HG02571 (cell line): ENCODE results near the gene DOCK8.

Experiments
- ATAC-seq: cut with Tn5 transposase; IDR thresholded peaks from one replicate; pipeline ENCODE4 v1.9.1; 2021; ENCODE audit warnings: mild to moderate bottlenecking, moderate library complexity; ENCODE audit not compliant: unreplicated experiment

The DOCK8 gene

DNA sequence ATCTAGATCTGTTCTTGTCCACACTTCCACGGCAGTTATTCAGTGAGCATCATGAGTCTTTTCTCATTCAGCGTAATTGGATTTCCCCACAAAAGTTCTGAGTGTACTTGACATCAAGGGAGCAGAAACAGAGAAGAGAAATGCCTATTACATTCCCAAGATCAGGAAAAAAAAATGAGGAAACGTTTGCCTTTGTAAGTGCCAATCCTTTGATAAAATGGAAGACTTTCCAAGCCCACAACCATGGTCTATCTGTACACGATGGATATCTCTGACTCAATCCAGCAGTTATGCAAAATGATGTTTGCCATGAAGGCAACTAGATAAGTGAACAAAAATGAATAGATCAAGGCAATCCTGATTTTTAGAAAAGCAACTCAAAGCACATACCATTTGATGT is 235.9 kb downstream of the DOCK8 start:
- no peak for ATAC-seq

DNA sequence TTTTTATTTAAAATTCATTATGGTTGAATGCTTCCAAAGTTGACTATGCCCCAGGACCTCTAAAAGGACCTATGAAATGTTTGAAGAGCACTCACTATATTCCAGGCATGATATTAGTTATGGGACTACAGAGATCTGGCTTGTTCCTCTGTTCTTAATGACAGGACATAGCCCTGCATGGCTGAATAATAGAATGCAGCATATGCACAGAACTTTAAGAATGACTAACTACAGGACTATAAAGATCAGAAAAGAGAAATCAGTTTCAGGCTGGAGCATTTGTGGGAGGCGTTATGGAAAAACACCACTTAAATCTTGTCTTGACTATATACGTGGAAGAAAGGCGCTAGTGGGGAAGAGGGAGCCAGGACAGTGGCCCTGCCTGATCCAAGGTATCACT is 239.2 kb downstream of the DOCK8 start:
- no peak for ATAC-seq

DNA sequence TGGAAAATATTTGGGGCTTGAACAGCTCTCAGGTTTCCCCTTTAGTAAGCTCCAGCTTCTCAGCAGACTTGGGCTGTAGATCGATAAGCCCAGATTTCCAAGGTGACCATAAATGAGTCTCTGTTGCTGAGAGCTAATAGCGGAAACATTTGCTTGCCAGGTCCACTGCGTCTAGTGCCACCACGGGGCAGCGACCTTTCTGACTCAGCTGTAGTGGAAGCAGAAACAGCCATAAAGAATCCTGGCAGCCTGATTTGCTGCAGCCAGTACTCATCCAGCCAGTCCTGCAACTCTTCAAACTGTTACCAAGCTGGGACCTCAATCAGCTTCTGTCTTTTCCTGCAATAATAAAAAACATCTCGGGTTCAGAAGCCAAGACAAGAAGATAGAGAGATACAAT is 241.7 kb downstream of the DOCK8 start:
- no peak for ATAC-seq

DNA sequence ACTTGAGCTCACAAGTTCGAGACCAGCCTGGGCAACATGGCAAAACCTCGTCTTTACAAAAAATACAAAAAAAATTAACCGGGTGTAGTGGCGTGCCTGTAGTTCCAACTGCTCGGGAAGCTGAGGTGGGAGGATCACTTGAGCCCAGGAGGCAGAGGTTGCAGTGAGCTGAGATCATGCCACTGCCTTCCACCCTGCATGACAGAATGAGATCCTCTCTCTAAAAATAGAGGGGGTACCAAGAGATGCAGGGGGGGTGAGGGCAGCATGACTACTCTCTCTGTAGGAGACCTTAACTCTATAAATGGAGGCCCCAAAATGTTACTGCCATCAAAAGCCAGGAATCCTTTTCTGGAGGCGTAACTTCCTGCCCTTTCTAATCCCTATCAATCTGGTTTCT is 243.9 kb downstream of the DOCK8 start:
- ATAC-seq = no peak

DNA sequence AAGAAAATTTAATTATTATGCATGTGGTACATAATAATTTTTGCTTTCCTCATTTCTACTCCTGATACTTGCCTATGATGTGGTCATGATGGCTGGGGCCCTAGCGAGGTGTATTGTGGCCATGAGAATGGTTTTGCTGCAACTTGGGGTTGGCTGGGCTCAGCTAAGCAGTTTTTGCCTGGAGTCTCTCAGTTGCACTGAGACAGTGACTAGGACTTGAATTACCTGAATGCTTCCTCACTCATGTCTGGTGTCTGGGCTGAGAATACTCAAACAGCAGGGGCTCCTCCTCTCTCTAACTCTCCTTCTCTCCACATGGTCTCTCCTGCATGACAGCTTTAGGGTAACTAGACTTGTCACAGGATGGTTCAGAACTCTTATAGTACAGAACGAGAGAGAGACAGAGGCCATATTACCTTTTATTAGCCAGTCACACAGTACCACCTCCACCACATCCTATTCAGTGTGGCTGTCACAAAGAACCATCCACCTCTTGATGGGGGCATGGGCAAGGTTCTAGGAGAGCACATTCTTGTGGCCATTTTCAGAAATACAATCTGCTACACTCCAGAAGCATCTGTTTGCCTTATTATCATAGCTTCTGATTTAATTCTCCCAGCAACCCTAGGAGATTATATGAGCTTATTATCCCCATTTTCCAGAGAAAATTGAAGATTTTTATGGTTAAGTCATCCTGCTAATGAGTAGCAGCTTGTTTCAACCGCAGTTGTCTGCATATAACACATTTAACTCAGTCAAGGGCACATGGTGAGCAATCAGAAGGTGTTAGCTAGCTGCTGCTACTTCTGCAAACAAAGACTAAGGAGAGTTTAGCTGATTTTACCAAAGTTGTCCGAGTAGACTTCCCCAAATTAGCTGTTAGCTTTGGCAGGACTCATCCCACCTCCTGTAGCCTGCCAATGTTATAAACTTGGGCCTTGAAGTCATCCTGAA is 245.1 kb downstream of the DOCK8 start:
- ATAC-seq = no peak

DNA sequence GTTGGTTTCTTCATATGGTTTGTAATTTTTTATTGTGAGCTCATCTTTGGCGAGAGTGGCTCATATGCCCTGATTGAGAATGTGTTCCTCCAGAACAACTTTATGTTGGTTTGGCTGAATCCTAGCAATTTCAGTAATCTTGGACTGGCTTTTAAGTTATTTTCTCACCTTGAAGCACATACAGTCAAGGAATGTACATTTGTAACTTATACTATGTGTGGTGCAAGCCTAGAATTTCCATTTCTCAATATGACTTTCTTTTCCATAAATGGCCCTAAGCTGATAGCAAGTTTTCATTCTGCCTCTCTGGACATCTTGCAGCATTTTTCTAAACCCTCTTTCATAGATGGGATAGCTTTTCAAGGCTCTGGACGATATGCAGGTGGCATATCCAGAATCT is 247.5 kb downstream of the DOCK8 start:
- no peak for ATAC-seq

DNA sequence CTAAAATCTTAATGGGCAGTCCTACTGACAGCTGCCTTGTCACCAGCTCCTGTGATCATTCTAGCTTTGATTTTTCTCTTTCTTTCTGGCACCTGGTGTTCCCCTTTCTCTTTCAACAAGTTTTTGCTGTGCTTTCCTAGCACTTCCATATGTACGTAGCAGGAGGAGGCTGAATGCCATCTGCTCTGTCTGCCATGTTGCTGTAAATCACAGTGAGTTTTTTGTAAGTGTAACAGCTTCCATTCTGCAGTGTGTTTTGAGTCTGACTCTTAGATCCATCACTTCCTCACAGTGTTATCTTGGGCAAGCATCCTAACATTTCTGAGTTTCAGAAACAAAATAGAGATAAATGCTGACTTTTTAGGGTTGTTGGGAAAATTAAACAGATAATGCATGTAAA is 247.9 kb downstream of the DOCK8 start:
- no peak for ATAC-seq

DNA sequence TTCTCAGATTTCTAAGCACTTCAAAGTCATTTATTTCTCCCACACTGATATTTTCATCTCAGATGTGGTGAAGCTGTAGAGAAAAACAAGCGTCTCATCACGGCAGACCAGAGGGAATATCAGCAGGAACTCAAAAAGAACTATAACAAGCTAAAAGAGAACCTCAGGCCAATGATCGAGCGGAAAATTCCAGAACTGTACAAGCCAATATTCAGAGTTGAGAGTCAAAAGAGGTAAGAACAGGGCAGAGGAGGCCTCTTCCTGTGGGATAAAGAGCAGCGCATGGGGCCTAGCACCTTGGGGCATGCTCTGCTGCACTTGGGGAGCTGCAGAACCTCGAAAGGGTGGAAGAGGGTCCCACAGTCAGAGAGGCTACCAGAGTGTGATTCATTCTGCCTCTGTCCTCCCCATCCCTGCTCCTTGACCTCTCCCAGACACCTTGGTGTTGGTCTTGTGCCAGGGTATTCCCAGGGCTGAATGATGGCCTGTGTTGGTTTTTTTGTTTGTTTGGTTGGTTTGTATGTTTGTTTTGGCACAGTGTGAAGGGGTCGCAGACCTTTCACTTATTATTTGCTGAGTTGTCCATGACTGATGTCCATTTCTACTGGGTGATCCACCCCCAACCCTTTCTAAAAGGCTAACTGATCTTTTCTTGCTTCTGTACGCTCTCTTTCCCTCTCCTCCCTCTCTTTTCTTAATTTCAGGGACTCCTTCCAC is 248.9 kb downstream of the DOCK8 start:
- no peak for ATAC-seq

DNA sequence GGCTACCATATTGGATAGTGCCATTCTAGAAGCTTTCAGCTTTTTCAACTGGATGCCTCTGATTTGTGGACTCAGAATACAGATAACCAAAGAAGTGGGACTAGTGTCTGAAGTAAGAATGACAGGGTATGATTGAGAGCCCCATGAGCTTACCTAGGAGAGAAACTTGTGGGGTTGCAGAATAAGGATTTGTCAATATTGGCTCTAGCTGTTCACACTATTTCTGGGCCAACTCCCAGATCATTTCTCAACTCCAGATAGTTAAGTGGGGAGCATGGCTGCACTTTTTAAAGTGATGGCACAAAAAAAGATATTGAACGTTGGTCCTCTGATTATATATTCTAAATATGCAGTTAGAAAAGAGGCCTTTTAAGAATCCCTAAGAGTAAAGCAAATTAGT is 252.1 kb downstream of the DOCK8 start:
- ATAC-seq = no peak

DNA sequence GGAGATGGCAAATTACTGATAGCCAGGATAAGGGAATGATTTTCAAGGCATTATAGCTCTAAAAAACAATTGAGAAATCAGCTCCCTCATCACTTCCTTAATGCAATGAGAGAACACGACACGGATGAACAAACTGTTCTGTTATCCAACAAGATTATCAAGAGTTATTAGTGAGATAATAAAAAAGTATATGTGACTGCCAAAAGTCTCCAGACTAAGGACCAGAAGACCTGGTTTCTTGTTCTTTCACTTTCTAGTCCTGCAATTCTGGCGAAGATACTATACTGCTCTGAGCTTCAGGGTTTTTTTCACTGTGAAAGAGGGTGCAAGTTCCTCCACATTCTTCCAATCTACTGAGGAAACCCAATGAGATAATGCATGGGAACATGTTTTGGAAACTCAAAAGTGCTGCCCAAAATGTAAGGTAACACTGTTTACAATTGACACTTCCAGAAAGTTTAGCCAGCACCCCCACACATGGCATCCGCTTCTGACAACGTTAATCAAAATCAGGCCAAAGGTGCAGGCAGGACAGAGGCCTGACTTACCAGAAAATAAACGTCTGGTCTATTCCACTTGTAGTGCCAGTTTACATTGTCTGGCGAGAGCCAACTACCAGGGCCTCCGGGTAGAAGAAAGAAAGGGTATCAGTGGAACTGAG is 254.2 kb downstream of the DOCK8 start:
- ATAC-seq = no peak

DNA sequence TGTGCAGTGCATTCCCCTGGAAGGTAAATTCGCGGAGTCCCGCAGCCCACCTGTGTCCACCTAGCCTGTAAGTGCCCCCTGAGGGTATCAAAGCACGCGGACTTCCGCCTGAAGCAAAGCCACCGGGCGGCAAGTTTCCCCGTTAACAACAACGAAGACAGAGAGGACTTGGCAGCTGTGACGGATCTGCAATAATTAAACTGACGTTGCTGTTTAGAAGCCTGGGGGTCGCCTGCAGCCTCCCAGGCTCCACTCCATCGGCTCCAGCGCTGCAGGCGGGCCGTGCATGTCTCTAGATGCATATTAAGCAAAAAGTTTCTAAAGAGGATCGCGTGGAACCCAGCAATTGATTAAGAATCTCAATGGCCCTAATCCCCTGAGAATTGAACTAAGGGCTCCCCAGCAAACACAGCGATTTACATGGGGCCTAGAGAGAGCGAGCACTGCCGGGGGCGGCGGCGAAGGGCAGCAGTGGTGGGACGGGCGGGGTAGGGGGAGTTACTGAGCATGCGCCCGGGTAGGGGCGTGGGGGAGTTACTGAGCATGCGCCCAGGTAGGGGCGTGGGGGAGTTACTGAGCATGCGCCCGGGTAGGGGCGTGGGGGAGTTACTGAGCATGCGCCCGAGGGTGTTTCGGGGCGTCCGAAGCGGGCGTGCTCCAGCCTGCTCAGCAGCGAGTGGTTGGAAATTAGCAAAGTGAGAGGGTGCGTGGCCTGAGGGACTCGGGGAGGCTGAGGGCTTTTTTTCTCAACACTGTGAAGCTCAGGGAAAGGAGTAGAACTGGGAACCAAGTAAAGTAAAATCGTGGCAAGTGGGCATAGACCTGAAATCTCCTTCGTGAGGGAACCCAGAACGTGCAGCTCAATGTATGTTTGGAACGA is 255.2 kb downstream of the DOCK8 start:
- peak; percentile 91 for ATAC-seq

DNA sequence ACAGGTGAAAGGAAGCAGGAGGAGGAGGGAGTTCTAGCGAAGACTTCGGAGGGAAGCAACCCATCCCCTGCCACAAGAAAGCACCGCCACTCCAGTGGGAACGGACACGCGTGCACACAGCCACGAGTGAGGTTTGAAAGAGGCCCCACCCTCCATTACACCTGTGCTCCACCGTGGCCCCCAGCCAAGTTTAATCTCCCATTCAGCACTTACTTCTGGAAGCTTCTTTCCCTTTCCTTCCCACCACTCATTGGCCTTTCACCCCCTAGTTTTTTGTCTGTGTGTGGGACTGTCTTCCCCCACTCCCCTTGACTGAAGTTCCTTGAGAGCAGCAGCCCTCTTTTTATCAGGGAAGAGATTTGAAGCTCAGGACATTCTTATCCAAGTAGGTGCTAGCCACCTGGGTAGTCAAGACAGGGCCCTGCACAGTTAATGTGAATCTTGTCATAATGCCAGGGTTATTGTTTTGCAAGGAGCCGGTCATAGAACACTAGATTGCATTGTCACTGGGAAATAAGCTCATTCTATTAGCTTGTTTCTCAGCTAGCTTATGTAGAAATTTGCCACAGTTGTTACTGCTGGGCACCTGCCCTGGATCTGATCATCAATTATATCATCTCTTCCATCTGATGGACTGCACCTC is 256.0 kb downstream of the DOCK8 start:
- no peak for ATAC-seq

DNA sequence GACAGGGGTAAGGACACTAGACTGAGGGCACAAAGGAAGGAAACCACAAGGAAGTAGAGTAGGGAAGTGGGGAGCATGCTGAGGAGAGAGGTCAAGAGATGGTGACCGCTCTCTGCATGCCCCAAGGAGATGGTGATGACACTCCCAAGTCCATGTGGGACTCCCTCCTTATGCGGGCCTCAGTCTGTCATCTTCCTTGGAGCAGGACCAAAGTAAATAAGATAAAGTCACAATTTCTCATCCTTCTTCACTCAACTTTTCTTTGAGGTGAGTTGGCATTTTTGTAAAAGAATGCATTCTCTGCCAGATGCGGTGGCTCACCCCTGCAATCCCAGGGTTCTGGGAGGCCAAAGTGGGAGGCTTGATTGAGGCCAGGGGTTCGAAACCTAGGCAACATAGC is 256.7 kb downstream of the DOCK8 start:
- ATAC-seq = no peak

DNA sequence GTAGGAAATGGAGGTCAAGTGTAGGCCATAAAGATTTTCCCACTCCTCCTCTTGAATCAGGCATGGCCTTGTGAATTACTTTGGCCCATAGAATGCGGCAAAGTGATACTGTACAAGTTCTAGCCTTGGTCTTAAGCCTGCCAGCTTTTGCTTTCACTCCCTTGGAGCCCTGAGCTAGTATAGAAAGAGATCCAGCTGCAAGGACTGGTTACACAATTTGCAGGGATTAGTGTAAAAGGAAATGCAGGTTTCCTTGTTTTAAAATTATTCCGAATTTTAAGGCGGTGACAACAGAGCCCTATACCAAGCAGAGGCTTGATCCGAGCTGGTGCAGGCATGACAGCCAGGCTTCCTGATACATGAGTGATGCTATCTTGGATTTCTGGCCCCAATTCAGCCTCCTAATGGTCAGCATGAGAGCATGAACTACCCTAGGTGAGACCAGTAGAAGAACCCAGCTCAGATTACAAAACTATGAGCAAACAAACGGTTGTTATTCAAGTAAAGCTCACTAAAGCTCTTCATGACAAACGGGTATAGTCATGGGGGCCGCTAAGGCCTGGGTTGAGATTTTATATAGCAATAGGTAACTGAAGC is 257.9 kb downstream of the DOCK8 start:
- ATAC-seq = no peak

DNA sequence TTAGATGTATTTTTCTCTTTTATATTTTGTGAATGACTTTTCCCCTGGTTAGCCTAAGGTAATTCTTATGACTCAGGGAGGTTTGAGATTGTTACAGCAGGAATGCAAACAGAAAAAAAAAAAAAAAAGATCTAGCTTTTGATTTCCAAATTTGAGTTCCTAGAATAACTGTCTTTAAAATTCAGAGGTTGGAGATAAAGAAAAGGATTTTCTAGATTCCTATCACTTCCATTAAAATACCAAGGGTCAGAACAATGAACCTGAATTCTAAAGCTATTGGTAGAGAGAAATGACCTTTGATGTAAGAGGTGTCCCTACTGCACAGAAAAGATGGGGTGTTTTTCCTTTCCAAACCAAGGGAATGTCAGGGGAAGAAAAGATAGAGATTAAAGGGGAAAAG is 262.5 kb downstream of the DOCK8 start:
- no peak for ATAC-seq

DNA sequence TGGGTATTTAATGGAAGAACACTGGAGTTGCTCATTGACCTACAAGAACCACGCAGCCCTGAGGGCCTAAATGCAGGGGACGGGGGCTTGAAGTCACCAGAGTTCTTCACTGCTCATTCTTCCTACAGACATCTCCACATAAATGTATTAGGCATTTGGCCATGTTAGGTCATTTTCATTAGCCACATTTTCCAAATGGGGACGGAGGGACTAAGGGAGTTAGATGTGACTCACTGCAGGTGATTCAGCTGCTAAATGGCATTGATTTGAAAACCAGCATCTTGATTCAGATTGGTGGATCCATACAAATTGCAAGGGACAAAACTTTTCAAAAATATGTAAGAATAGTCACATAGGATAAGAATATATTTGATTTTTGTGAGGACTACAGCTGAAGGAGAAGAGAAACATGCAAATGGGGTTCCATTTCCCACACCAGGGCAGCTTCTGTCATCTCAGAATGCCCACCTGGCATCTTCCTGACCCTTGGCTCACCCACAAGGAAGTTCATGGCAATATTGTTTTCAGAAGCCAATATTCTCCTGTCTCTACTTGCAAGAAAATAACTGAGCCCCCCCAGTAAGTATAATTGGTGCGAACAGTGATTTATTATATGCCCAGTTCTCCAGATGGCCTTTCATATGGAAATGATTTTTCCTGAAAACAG is 264.8 kb downstream of the DOCK8 start:
- no peak for ATAC-seq

DNA sequence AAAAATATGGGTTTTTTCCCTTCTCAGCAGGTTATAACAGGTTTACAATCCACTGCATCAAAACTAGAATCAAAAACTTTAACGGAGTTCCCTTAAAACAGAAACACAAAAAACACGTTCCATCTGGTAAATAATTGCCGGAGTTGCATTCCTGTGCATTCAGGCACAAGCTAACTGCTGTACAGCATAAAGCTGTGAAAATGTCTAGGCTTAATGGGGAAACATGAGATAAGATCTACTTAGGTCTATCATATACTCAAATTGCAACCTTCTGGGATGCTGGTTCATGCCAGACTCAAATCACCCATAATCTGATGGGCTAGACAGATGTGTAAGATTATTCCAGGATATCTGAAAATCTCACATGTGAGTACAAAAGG is 265.3 kb downstream of the DOCK8 start:
- no peak for ATAC-seq

DNA sequence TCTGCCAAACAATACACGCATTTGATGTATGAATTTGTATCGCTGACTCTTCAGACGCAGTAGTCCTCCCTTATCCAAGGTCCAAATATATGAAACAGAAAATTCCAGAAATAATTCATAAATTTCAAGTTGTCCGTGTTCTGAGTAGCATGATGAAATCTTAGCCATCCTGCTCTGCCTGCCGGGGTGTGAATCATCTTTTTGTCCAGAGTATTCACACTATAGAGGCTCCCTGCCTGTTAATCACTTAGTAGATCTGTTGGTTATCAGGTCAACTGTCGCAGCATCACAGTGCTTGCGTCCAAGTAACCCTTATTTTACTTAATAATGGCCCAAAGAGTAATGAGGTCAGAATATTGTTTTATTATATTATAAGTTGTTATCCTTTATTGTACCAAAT is 268.1 kb downstream of the DOCK8 start:
- no peak for ATAC-seq

DNA sequence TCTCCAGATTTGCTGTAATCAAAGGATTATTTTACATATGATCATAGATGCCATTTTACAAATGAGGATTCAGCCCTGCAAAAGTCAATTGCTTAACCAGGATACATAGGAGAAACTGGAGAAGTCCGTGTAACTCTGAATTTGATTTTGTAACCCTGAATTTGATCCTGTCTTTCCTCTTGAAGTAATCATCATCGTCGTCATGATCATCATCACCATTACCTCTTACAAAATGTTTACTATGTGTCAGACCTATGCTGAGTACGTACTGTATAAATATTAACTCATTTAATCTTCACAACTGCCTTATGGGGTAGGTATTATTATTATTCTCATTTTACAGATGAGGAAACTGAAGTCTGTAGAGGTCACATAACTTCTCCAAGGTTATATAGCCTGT is 271.5 kb downstream of the DOCK8 start:
- ATAC-seq = no peak
